ENCODE measurements around the gene METTL13. TPM values are rescaled to one million over a fixed set of nuclear protein-coding genes. Genes with fewer than 3 reads are reported as not detected.

The METTL13 gene
- total and polyA plus RNA-seq, 9 of the 15 experiments (the other 6 are each of a cell fraction or from before 2014, with no cell fraction given): 18.9 to 78.9 (median 54.9) TPM

DNA sequence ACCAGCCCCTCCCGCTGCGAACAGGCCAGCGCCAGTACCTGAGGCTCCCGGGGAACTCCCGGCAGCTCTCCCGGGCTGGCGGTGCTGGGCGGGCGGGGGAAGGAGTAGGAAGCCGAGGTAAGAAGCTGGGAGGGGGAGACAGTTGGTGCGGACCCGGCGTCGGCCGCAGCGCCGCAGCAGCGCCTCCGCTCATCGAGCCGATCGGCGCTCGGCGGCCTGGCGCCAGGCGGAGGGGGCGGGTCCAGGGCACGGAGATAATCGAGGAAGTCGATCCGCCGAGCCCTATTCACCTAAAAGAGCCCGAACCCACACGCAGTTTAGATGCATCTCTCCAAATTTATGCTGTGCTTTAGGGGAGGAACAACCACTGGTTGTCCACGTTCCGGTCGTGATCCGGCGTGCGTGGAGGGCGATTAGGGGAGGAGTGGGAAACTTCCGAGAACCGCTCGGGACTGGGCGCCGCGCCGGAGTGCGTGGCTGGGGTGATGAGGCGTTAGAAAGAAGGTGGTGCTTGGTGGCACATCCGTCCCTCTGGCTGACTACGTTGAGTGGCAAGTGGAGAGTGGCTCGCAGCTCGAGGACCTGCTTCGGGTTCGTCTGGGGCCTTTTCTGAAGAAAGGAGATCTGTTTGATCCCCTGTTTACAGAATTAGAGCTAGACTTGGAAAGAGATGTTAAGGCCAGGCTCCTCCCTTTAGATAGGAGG, 39.4 kb upstream of the METTL13 start, which contains the start of gene VAMP4 (continued):
- TF ChIP-seq, protein P1, sequence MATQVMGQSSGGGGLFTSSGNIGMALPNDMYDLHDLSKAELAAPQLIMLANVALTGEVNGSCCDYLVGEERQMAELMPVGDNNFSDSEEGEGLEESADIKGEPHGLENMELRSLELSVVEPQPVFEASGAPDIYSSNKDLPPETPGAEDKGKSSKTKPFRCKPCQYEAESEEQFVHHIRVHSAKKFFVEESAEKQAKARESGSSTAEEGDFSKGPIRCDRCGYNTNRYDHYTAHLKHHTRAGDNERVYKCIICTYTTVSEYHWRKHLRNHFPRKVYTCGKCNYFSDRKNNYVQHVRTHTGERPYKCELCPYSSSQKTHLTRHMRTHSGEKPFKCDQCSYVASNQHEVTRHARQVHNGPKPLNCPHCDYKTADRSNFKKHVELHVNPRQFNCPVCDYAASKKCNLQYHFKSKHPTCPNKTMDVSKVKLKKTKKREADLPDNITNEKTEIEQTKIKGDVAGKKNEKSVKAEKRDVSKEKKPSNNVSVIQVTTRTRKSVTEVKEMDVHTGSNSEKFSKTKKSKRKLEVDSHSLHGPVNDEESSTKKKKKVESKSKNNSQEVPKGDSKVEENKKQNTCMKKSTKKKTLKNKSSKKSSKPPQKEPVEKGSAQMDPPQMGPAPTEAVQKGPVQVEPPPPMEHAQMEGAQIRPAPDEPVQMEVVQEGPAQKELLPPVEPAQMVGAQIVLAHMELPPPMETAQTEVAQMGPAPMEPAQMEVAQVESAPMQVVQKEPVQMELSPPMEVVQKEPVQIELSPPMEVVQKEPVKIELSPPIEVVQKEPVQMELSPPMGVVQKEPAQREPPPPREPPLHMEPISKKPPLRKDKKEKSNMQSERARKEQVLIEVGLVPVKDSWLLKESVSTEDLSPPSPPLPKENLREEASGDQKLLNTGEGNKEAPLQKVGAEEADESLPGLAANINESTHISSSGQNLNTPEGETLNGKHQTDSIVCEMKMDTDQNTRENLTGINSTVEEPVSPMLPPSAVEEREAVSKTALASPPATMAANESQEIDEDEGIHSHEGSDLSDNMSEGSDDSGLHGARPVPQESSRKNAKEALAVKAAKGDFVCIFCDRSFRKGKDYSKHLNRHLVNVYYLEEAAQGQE (IDR thresholded peaks at IDR 0.05; ENCODE audit: borderline replicate concordance): peak; percentile 99
- TF ChIP-seq, protein P1 (CRISPR knock-in tag; IDR thresholded peaks at IDR 0.05; ENCODE audit: low read depth): no peak
- peak; percentile 74 for TF ChIP-seq EGR1 (conservative IDR thresholded peaks at IDR 0.05)
- no peak for TF ChIP-seq TFAM (CRISPR knock-in tag; conservative IDR thresholded peaks at IDR 0.05)
- peak; percentile 81; the same call in 1 of the 2 replicates for TF ChIP-seq RHOXF2B (CRISPR knock-in tag; conservative IDR thresholded peaks at IDR 0.05)
- no peak for TF ChIP-seq ZZZ3 (IDR thresholded peaks at IDR 0.05)
- peak; percentile 1; the same call in 1 of the 2 replicates for TF ChIP-seq ZSCAN32 (CRISPR knock-in tag; IDR thresholded peaks at IDR 0.05)
- no peak for TF ChIP-seq ZNF589 (CRISPR knock-in tag; IDR thresholded peaks at IDR 0.05; ENCODE audit: low read depth)
- peak; percentile 98 for TF ChIP-seq KLF13 (tag; IDR thresholded peaks at IDR 0.05; ENCODE audit: borderline replicate concordance, low read depth)
- peak; percentile 71 for TF ChIP-seq SIN3B (IDR thresholded peaks at IDR 0.05; ENCODE audit: low read depth)
- TF ChIP-seq SMAD4 (CRISPR knock-in tag; conservative IDR thresholded peaks at IDR 0.05): peak; percentile 79
- TF ChIP-seq BHLHE40 (IDR thresholded peaks at IDR 0.05; ENCODE audit: low read length): peak; percentile 48; the same call in 1 of the 2 replicates
- TF ChIP-seq, protein P2, sequence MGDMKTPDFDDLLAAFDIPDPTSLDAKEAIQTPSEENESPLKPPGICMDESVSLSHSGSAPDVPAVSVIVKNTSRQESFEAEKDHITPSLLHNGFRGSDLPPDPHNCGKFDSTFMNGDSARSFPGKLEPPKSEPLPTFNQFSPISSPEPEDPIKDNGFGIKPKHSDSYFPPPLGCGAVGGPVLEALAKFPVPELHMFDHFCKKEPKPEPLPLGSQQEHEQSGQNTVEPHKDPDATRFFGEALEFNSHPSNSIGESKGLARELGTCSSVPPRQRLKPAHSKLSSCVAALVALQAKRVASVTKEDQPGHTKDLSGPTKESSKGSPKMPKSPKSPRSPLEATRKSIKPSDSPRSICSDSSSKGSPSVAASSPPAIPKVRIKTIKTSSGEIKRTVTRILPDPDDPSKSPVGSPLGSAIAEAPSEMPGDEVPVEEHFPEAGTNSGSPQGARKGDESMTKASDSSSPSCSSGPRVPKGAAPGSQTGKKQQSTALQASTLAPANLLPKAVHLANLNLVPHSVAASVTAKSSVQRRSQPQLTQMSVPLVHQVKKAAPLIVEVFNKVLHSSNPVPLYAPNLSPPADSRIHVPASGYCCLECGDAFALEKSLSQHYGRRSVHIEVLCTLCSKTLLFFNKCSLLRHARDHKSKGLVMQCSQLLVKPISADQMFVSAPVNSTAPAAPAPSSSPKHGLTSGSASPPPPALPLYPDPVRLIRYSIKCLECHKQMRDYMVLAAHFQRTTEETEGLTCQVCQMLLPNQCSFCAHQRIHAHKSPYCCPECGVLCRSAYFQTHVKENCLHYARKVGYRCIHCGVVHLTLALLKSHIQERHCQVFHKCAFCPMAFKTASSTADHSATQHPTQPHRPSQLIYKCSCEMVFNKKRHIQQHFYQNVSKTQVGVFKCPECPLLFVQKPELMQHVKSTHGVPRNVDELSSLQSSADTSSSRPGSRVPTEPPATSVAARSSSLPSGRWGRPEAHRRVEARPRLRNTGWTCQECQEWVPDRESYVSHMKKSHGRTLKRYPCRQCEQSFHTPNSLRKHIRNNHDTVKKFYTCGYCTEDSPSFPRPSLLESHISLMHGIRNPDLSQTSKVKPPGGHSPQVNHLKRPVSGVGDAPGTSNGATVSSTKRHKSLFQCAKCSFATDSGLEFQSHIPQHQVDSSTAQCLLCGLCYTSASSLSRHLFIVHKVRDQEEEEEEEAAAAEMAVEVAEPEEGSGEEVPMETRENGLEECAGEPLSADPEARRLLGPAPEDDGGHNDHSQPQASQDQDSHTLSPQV (IDR thresholded peaks at IDR 0.05): peak; percentile 36; the same call in 1 of the 2 replicates
- no peak for TF ChIP-seq SMAD2 (IDR thresholded peaks at IDR 0.05; ENCODE audit: low read depth, low read length)
- peak; percentile 66 for TF ChIP-seq POLR2H (tag; IDR thresholded peaks at IDR 0.05; ENCODE audit: low read depth)
- no peak for TF ChIP-seq NR2C1 (IDR thresholded peaks at IDR 0.05)
- TF ChIP-seq NR2C1 (tag; IDR thresholded peaks at IDR 0.05): peak; percentile 36; the same call in 1 of the 2 replicates
